ENCODE results near the gene CAST.

DNA sequence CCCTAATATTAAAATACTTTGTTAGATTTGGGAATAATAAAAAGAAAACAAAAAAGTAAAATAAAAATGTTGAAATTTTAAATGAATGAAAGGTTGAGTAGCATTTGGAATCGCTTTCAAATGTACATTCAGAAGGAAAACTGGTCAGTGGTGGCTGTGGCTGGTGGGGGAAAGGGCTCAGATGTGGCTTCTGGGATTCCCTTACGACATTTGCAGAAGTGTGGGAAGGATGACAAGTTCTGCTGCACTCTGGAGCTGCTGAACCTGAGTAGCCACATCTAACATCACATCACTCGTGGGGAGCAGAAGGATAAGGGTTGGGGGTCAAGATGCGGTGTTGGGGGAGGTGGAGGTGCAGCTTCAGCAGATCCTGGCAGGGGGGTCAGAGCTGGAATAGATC is 25.6 kb upstream of the CAST start:
- TF ChIP-seq, protein P1, sequence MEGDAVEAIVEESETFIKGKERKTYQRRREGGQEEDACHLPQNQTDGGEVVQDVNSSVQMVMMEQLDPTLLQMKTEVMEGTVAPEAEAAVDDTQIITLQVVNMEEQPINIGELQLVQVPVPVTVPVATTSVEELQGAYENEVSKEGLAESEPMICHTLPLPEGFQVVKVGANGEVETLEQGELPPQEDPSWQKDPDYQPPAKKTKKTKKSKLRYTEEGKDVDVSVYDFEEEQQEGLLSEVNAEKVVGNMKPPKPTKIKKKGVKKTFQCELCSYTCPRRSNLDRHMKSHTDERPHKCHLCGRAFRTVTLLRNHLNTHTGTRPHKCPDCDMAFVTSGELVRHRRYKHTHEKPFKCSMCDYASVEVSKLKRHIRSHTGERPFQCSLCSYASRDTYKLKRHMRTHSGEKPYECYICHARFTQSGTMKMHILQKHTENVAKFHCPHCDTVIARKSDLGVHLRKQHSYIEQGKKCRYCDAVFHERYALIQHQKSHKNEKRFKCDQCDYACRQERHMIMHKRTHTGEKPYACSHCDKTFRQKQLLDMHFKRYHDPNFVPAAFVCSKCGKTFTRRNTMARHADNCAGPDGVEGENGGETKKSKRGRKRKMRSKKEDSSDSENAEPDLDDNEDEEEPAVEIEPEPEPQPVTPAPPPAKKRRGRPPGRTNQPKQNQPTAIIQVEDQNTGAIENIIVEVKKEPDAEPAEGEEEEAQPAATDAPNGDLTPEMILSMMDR (IDR thresholded peaks at IDR 0.05): no peak
- TF ChIP-seq POLR2AphosphoS5 (IDR thresholded peaks at IDR 0.05): no peak

Measured in suprapubic skin (tissue), 3 donors.